Activated CD8-positive, alpha-beta memory T cell treated with anti-CD3 and anti-CD28 coated beads, Interleukin-2, amount 10 ng/mL, durations not matched to agents 7 days and 5 days (primary cell): Measurements from ENCODE around the gene MINAR1. TPM values are rescaled to one million over a fixed set of nuclear protein-coding genes. Genes with fewer than 3 reads are reported as not detected.
"Not testable (repeated sequence)": the region's sequence is repeated elsewhere in the genome, so short reads cannot be mapped to it uniquely, and the experiment has no call there.

Experiments
- ATAC-seq: fragments of 150-1000 bp; cut with Tn5 transposase; one replicate; pipeline ENCODE4 v1.10.0; 2021; ENCODE audit warnings: moderate library complexity
- CTCF ChIA-PET: fragments of 350-600 bp; sonication (Branson Sonifier 250); formaldehyde crosslinking; loops from one replicate; lab custom pipeline; 2021; ENCODE audit warnings: antibody characterized with exemption; lab: Charles Lee
- DNase-seq: peaks from one replicate; pipeline ENCODE4 v3.0.0-alpha.2; 2020
- H3K27ac Mint-ChIP-seq: one replicate; pipeline ENCODE4 v1.8.0; 2021; ENCODE audit warnings: mild to moderate bottlenecking, mixed read lengths
- H3K27me3 Mint-ChIP-seq: one replicate; pipeline ENCODE4 v1.8.0; 2021; ENCODE audit warnings: mixed read lengths
- H3K36me3 Mint-ChIP-seq: one replicate; pipeline ENCODE4 v1.8.0; 2021; ENCODE audit warnings: mild to moderate bottlenecking, mixed read lengths
- H3K4me1 Mint-ChIP-seq: one replicate; pipeline ENCODE4 v1.8.0; 2021; ENCODE audit warnings: mixed read lengths
- H3K4me3 Mint-ChIP-seq: one replicate; pipeline ENCODE4 v1.8.0; 2021; ENCODE audit warnings: mild to moderate bottlenecking, moderate library complexity, mixed read lengths
- H3K9me3 Mint-ChIP-seq: one replicate; pipeline ENCODE4 v1.8.0; 2022; ENCODE audit warnings: low read depth, mixed read lengths
- total RNA-seq, 2 experiments: library from RNA; stranded (reverse); gene quantifications; one replicate each; pipeline ENCODE4 v1.2.3, GENCODE V29; 2021

MINAR1 gene
- total RNA-seq, 2 experiments from 2014 or later: 0.47 to 0.99 TPM

DNA sequence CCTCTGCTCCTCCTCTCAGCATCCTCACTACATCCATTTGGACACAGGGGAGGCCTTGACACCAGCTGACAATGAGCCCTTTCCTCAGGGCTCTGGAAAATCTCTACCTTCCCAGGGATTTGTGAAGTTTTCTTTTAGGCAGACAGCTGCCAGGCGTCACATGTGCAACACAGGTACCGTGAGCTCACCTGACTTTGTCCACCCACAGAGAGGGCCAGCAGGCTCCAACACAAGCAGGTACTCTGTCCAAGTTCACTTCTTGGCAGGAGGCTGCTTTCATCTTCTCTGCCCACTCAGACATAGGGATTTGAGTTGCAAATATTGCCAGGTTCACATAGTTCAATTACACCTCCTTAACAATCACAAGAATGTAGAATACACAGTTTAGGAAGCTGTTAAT, 15.3 kb upstream of the MINAR1 start:
- no peak overlapping the region for H3K27ac Mint-ChIP-seq
- no peaks in the 10 kb centered on the region for H3K27me3 Mint-ChIP-seq
- CTCF ChIA-PET: interaction anchor here (1.0 kb wide), 1 partner anchor 14 kb away, joined by 3 read pairs; no protein-coding TSS in a partner anchor
- H3K4me1 Mint-ChIP-seq: no peaks in the 10 kb centered on the region
- H3K4me3 Mint-ChIP-seq: no peak overlapping the region
- no peaks in the 10 kb centered on the region for H3K36me3 Mint-ChIP-seq
- no peaks in the 10 kb centered on the region for H3K9me3 Mint-ChIP-seq
- no peak for DNase-seq
- no peak for ATAC-seq

DNA sequence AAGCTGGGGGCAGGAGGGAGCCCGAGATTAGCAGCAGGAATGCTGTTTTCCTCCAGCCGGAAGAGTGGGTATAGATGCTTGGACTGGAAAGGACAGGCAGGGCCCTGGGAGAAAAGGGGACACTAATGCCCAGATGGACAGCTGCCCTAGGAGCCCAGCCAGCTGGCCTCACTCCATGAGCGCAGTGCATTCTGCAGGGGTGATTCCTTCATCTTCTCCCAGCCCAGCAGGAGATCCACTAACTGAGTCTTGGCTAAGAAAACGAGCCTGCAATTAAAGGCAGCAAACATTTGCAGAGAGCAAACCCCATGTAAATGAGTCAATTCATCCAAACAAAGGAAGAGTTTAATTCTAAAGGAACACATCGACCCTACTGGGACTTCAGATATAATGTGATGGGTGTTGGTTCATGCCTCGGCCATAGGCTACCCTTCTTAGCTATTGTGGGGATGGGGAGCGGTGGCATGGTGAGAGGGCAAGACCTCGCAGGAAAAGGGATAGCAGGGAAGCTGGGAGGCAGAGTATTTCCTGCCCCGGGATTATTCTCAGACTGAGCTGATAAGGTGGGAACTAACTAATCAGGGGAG, 13.3 kb upstream of the MINAR1 start:
- H3K4me3 Mint-ChIP-seq: no peak overlapping the region
- CTCF ChIA-PET: no interaction called here
- H3K27me3 Mint-ChIP-seq: no peaks in the 10 kb centered on the region
- no peak overlapping the region for H3K27ac Mint-ChIP-seq
- no peaks in the 10 kb centered on the region for H3K9me3 Mint-ChIP-seq
- no peak for DNase-seq
- H3K36me3 Mint-ChIP-seq: no peaks in the 10 kb centered on the region
- H3K4me1 Mint-ChIP-seq: no peaks in the 10 kb centered on the region
- no peak for ATAC-seq

DNA sequence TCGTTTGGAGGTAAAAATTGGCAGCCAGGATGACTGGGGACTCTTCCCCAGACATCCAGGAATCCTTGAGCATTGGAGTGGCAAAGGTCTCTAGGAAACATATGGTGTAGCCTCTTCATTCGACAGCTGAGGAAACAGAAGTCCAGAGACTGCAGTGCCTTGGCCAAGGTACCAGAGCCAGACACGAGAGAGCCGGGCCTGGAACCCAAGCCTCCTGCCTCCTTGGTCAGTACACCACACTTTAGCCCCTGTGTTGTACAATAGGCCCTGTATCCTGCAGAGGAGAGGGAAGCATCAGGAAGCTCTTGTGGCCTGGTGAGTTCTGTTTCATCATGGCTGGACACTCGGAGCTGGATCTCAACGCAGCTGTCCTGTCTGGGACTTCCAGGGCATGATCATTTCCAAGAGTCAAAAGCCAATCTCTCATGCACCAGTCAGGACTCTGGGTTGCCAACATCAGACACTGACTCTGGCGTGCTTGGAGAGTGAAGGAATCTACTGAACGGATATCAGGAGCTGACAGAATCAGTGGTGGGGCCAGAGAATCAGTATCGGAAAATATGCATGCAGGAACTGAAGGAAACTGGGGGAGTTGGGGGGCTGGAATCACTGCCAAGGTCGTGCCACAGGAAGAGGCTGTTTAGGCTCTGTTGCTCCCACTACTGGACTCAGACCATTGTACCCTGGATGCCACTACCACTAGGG, 6.4 kb upstream of the MINAR1 start:
- H3K9me3 Mint-ChIP-seq: no peaks in the 10 kb centered on the region
- peaks cover 32% of the 10 kb centered on the region for H3K27me3 Mint-ChIP-seq
- no peaks in the 10 kb centered on the region for H3K36me3 Mint-ChIP-seq
- CTCF ChIA-PET: no interaction called here
- H3K4me3 Mint-ChIP-seq: no peak overlapping the region
- ATAC-seq (no peak), DNase-seq (no peak)
- no peak overlapping the region for H3K27ac Mint-ChIP-seq
- H3K4me1 Mint-ChIP-seq: no peaks in the 10 kb centered on the region

DNA sequence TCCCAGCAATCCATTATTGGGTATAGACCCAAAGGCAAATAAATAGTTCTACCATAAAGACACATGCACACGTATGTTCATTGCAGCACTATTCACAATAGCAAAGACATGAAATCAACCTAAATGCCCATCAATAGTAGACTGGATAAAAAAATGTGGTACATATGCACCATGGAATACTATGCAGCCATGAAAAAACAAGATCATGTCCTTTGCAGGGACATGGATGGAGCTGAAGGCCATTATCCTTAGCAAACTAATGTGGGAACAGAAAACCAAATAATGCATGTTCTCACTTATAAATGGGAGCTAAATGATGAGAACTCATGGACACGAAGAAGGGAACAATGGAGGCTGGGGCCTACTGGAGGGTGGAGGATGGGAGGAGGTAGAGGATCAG, 5.2 kb upstream of the MINAR1 start:
- not testable (repeated sequence) for DNase-seq, H3K4me3 Mint-ChIP-seq, ATAC-seq, H3K4me1 Mint-ChIP-seq, H3K36me3 Mint-ChIP-seq, H3K27ac Mint-ChIP-seq, H3K9me3 Mint-ChIP-seq
- peaks cover 39% of the 10 kb centered on the region for H3K27me3 Mint-ChIP-seq
- CTCF ChIA-PET: interaction anchor here (1.5 kb wide), 1 partner anchor 46 kb away, joined by 5 read pairs; no protein-coding TSS in a partner anchor

DNA sequence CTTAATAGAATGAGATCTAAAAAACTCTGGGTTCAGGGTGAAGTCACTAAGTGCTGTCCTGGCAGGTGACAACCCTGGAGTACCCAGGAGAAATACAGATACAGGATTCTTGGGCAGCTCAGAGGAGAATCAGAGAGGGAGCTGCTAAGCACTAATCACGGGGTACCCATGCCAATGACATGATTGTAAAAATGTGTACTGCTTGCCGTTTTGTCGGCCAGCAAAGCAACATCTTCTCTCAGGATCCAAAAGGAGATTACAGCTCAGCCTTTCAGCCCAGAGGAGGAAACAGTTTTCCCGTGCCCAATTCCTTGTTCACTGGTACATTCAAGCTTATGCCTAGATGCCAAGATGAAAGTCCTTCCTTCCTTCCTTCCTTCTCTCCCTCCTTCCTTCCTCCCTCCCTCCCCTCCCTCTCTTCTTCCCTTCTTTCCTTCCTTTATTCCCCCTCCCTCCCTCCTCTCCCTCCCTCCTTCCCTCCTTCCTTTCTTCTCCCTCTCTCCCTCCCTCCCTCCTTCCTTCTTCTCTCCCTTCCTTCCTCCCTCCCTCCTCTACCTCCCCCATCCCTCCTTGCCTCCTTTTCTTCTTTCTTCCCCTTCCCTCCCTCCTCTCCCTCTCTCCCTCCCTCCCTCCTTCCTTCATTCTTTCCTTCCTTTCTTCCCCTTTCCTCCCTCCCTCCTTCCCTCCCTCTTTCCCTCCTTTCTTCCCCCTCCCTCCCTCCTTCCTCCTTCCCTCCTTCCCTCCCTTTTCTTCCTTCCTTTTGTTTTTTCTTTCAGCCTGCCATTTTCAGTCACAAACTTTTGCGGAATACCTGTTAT, 4.1 kb upstream of the MINAR1 start:
- DNase-seq (no peak), ATAC-seq (no peak)
- Mint-ChIP-seq H3K4me3 (no peak overlapping the region), H3K27me3 (peaks cover 47% of the 10 kb centered on the region), H3K36me3 (no peaks in the 10 kb centered on the region), H3K4me1 (no peaks in the 10 kb centered on the region), H3K9me3 (no peaks in the 10 kb centered on the region), H3K27ac (no peak overlapping the region)
- CTCF ChIA-PET: interaction anchor here (1.5 kb wide), 1 partner anchor 47 kb away, joined by 5 read pairs; no protein-coding TSS in a partner anchor

DNA sequence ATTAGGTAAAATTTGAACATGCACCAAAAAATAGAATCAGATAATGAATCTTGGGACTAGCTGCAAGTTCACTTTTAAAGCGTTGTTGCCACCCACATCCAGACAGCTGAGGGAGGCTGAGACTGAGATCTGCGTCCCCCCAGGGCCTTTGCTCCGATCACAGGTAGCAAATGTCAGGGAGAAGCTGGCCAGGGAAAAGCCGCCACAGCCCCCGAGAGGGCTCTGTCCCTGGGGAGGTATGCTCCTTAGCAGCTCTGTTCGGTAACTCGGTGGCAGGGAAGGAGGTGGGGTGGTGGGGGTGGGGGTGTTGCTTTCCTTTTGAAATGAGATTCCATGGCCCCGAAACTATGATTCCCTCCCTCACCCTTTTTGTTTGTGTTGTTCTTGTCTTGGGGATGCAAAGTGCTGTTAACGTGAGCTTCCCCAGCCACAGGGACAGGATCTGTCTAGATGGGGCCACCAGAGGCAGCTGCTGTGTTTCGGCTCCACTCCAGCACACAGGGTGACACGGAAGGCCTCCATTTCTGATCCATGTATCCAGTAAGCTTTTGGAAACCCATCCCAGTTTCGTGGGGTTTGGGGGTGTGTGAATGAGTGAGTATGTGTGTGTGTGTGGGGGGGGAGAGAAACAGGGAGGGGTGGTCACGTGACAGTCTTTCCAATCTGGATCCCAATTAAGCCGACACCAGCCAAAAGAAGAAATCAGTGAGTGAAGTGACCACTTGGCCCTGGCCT, 1.1 kb upstream of the MINAR1 start:
- Mint-ChIP-seq H3K36me3 (no peaks in the 10 kb centered on the region), H3K4me3 (no peak overlapping the region), H3K27me3 (peaks cover 69% of the 10 kb centered on the region), H3K27ac (no peak overlapping the region), H3K4me1 (no peaks in the 10 kb centered on the region), H3K9me3 (no peaks in the 10 kb centered on the region)
- CTCF ChIA-PET: interaction anchor here (1.3 kb wide), 1 partner anchor 15 kb away, joined by 3 read pairs; no protein-coding TSS in a partner anchor
- ATAC-seq (no peak), DNase-seq (no peak)

GRCh38 chr15:79432345-79433275, 474 bp downstream of the MINAR1 start:
- Mint-ChIP-seq H3K4me1 (no peaks in the 10 kb centered on the region), H3K27me3 (peaks cover 66% of the 10 kb centered on the region), H3K4me3 (no peak overlapping the region), H3K36me3 (no peaks in the 10 kb centered on the region), H3K27ac (no peak overlapping the region), H3K9me3 (no peaks in the 10 kb centered on the region)
- ATAC-seq (peak; percentile 16), DNase-seq (no peak)
- CTCF ChIA-PET: interaction anchor here (1.2 kb wide), 1 partner anchor 15 kb away, joined by 4 read pairs; no protein-coding TSS in a partner anchor

DNA sequence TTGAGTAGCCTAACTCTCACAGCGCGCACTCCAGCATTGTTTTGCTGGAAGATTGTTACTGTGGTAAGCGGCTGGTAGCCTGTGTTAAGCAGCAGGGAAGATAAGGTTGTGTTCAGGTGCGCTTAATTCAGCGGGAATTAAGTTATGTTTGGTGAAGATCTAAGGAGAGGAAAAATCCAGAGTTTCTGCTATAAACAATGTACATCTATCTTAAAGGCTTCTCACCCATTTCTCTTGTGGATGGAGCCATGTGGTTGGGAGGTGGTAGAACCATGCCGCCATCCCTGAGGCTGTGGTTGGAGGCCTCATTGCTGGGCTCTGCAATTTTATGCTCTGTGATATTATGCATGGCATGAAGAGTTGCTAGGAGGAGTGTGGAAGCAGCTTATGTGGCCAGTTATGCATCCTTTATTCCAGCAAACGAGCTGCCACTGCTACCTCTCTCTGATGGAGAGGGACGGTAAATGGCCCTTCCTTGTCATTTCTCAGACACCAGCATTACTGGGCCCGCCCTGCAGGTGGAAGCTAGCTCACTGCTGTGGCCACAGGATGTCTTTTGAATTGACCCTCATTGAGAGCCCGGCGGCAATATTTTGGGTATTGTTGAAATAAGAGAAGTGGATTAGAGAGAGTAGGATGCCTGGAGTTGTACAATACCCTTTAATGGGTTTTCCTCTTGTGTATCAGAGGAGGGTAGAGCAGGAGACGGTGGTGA, 1.3 kb downstream of the MINAR1 start:
- H3K27ac Mint-ChIP-seq: no peak overlapping the region
- CTCF ChIA-PET: interaction anchor here (1.2 kb wide), 1 partner anchor 14 kb away, joined by 4 read pairs; no protein-coding TSS in a partner anchor
- H3K4me3 Mint-ChIP-seq: no peak overlapping the region
- H3K36me3 Mint-ChIP-seq: no peaks in the 10 kb centered on the region
- no peaks in the 10 kb centered on the region for H3K9me3 Mint-ChIP-seq
- no peaks in the 10 kb centered on the region for H3K4me1 Mint-ChIP-seq
- H3K27me3 Mint-ChIP-seq: peaks cover 60% of the 10 kb centered on the region
- no peak for ATAC-seq
- DNase-seq: no peak

DNA sequence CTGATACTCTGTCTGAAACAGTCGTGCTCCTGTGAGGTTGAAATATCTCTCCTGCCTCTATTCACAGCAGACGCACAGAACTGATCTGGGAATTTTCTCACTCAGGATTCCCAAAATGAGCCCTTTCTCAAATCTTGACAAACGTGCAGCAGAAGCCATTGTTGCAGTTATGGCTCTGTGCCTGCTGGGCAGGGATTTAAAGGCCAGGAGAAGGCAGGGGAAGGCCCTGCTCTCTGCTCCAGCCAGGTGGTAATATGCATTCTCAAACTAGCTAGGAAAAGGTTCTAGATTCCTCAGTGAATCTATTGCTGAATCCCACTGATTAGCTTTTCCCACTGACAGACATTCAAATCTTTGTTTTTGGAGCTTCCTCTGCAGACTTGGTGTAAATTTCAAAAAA, 2.2 kb downstream of the MINAR1 start:
- Mint-ChIP-seq H3K27me3 (peaks cover 51% of the 10 kb centered on the region), H3K4me1 (no peaks in the 10 kb centered on the region), H3K36me3 (no peaks in the 10 kb centered on the region), H3K9me3 (no peaks in the 10 kb centered on the region), H3K27ac (no peak overlapping the region), H3K4me3 (no peak overlapping the region)
- no peak for ATAC-seq
- DNase-seq: no peak
- CTCF ChIA-PET: no interaction called here

DNA sequence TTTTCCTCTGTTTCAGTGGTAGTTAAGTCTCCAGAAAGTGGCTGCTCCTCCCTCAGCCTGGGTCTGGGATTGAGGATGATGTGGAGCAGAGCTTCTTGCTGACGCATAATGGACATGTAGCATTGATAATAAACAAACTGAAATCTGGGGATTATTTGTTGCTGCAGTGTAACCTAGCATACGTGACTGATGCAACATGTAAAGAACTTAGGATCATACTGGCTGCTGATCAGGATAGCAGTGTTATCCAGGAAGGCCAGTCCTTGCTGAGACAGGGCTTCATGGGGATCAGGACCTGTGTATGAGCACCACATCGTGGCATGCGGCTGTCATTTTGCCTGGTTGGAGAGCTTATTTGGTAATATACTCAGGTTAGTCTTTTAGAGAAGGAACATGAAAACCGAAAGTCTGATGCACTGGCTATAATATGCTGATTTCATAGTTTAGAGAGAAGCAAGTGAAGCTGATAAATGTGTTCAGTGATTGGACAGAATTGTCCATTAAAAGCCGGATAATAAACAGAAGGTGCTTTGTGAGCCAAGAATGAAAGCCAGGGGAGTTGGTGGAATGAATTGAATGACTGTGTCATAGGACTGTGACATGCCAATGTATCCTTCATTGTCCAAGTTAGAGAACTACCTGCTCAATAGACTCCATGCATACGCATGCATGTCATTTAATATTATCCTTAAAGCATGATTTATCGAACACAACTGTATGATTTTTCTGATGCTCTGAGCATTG, 4.1 kb downstream of the MINAR1 start:
- DNase-seq: no peak
- Mint-ChIP-seq H3K36me3 (no peaks in the 10 kb centered on the region), H3K4me3 (no peak overlapping the region), H3K9me3 (no peaks in the 10 kb centered on the region), H3K27ac (no peak overlapping the region), H3K27me3 (peaks cover 34% of the 10 kb centered on the region), H3K4me1 (no peaks in the 10 kb centered on the region)
- CTCF ChIA-PET: no interaction called here
- ATAC-seq: no peak

DNA sequence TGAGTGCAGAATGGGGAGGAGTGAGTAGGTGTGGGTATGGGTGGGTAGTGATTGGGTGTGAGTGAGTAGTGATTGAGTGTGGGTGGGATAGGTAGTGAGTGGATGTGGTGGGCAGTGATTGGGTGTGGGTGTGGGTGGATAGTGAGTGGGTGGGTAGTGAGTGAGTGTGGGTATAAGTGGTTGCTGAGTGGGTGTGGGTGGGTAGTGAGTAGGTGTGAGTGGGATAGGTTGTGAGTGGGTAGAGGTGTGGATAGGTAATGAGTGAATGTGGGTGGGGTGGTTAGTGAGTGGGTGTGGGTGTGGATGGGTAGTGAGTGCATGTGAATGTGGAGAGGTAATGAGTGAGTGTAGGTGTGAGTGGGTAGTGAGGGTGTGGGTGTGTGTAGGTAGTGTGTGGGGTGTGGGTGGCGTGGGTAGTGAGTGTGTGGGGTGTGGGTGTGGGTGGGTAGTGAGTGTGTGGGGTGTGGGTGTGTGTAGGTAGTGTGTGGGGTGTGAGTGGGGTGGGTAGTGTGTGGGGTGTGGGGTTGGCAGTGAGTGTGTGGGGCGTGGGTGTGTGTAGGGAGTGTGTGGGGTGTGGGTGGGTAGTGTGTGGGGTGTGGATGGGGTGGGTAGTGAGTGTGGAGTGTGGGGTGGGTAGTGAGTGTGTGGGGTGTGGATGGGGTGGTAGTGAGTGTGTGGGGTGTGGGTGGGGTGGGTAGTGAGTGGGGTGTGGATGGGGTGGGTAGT, 5.3 kb downstream of the MINAR1 start:
- Mint-ChIP-seq H3K4me1 (no peaks in the 10 kb centered on the region), H3K36me3 (no peaks in the 10 kb centered on the region), H3K27me3 (peaks cover 27% of the 10 kb centered on the region), H3K27ac (no peak overlapping the region), H3K9me3 (no peaks in the 10 kb centered on the region), H3K4me3 (no peak overlapping the region)
- no peak for ATAC-seq
- CTCF ChIA-PET: no interaction called here
- DNase-seq: no peak
